ENCODE results near the gene TXNDC2. TPM values are rescaled to one million over a fixed set of nuclear protein-coding genes. Genes with fewer than 3 reads are reported as not detected.
A peak's percentile ranks its signal among the peaks of the same experiment; 100 is the strongest.

The TXNDC2 gene
- total and polyA plus RNA-seq, 9 of the 15 experiments (the other 6 are each of a cell fraction or from before 2014, with no cell fraction given) = 1.2 to 4.9 (median 2.3) TPM

DNA sequence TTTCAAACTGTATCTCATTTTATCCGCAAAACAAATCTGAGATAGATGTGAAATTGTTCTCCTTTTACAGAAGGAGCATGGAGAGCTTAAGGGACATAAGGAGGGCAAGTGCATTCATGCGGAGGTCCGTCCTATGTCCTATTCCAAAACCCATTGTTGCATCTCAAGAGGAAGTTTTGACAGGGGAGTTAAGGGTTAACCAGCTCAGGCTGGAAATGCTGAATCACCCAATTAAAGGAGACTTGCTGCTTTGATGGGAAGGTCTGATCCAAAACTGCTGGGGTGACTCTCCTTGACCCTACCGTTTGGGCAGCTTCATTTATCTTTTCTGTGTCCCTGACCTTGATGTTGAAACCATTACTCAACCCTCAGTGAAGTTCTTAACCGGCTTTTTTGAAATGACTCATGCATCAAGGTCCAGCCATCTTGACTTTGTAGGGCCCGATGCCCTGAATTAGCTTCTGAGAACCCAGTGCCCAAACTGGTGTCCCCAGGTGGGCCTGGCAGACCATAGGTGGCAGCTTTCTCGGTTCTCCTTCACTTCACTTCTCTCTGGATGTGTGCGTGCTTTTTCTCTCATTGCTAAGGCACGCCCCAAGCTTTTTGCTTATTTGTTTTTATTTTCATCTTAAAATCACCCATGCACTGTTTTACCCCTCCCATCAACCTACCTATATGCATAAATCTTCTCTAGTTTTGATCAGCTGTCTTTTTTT, 15.9 kb upstream of the TXNDC2 start (continued):
- TF ChIP-seq, protein P1, sequence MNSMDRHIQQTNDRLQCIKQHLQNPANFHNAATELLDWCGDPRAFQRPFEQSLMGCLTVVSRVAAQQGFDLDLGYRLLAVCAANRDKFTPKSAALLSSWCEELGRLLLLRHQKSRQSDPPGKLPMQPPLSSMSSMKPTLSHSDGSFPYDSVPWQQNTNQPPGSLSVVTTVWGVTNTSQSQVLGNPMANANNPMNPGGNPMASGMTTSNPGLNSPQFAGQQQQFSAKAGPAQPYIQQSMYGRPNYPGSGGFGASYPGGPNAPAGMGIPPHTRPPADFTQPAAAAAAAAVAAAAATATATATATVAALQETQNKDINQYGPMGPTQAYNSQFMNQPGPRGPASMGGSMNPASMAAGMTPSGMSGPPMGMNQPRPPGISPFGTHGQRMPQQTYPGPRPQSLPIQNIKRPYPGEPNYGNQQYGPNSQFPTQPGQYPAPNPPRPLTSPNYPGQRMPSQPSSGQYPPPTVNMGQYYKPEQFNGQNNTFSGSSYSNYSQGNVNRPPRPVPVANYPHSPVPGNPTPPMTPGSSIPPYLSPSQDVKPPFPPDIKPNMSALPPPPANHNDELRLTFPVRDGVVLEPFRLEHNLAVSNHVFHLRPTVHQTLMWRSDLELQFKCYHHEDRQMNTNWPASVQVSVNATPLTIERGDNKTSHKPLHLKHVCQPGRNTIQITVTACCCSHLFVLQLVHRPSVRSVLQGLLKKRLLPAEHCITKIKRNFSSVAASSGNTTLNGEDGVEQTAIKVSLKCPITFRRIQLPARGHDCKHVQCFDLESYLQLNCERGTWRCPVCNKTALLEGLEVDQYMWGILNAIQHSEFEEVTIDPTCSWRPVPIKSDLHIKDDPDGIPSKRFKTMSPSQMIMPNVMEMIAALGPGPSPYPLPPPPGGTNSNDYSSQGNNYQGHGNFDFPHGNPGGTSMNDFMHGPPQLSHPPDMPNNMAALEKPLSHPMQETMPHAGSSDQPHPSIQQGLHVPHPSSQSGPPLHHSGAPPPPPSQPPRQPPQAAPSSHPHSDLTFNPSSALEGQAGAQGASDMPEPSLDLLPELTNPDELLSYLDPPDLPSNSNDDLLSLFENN (IDR thresholded peaks at IDR 0.05; ENCODE audit: low read depth in 2 of 2, low read length in 2 of 2) = peak in 1 of 2 experiments; percentile 70; a peak in 2 of 4 replicates
- TF ChIP-seq KDM2B (CRISPR knock-in tag; IDR thresholded peaks at IDR 0.05) (0 out of 2 replicates have a peak, but pooled peaks have one; percentile 28), SPI1 (IDR thresholded peaks at IDR 0.05; ENCODE audit: borderline replicate concordance, low read depth, low read length) (no peak), ARID3A (IDR thresholded peaks at IDR 0.05; ENCODE audit: borderline replicate concordance, low read depth, low read length) (peak; percentile 98), ILK (tag; IDR thresholded peaks at IDR 0.05; ENCODE audit: borderline replicate concordance, low read depth) (peak; percentile 60; the same call in 1 of the 2 replicates), ZNF384 (IDR thresholded peaks at IDR 0.05; ENCODE audit: low read depth, low read length) (no peak), CCNT2 (IDR thresholded peaks at IDR 0.05; ENCODE audit: borderline replicate concordance, extremely low read depth, insufficient read length, low read depth, low read length) (peak; percentile 93), ZNF174 (CRISPR knock-in tag; IDR thresholded peaks at IDR 0.05) (0 out of 2 replicates have a peak, but pooled peaks have one; percentile 38), MTA1 (IDR thresholded peaks at IDR 0.05; ENCODE audit: borderline replicate concordance) (peak; percentile 90), NEUROD1 (IDR thresholded peaks at IDR 0.05; ENCODE audit: borderline replicate concordance, low read depth, low read length, partially characterized antibody) (peak; percentile 93), GTF2E2 (tag; IDR thresholded peaks at IDR 0.05) (0 out of 2 replicates have a peak, but pooled peaks have one; percentile 48), NR2C2 (CRISPR knock-in tag; IDR thresholded peaks at IDR 0.05) (0 out of 2 replicates have a peak, but pooled peaks have one; percentile 61), NR2C2 (tag; IDR thresholded peaks at IDR 0.05) (peak; percentile 96)
- TF ChIP-seq, protein P2, sequence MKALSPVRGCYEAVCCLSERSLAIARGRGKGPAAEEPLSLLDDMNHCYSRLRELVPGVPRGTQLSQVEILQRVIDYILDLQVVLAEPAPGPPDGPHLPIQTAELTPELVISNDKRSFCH (CRISPR knock-in tag; IDR thresholded peaks at IDR 0.05) = no peak; the same call in 1 of the 2 replicates
- TF ChIP-seq, protein P2 (tag; IDR thresholded peaks at IDR 0.05) = peak; percentile 80
- TF ChIP-seq, protein P3, sequence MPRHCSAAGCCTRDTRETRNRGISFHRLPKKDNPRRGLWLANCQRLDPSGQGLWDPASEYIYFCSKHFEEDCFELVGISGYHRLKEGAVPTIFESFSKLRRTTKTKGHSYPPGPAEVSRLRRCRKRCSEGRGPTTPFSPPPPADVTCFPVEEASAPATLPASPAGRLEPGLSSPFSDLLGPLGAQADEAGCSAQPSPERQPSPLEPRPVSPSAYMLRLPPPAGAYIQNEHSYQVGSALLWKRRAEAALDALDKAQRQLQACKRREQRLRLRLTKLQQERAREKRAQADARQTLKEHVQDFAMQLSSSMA (CRISPR knock-in tag; IDR thresholded peaks at IDR 0.05) = no peak
- TF ChIP-seq, protein P4, sequence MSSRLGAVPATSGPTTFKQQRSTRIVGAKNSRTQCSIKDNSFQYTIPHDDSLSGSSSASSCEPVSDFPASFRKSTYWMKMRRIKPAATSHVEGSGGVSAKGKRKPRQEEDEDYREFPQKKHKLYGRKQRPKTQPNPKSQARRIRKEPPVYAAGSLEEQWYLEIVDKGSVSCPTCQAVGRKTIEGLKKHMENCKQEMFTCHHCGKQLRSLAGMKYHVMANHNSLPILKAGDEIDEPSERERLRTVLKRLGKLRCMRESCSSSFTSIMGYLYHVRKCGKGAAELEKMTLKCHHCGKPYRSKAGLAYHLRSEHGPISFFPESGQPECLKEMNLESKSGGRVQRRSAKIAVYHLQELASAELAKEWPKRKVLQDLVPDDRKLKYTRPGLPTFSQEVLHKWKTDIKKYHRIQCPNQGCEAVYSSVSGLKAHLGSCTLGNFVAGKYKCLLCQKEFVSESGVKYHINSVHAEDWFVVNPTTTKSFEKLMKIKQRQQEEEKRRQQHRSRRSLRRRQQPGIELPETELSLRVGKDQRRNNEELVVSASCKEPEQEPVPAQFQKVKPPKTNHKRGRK (tag; IDR thresholded peaks at IDR 0.05) = peak; percentile 69

All from K562 (cell line).